ENCODE results near the gene TMEM60.
"Not testable (repeated sequence)": the region's sequence is repeated elsewhere in the genome, so short reads cannot be mapped to it uniquely, and the experiment has no call there.

Gene TMEM60, protein sequence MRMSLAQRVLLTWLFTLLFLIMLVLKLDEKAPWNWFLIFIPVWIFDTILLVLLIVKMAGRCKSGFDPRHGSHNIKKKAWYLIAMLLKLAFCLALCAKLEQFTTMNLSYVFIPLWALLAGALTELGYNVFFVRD

DNA sequence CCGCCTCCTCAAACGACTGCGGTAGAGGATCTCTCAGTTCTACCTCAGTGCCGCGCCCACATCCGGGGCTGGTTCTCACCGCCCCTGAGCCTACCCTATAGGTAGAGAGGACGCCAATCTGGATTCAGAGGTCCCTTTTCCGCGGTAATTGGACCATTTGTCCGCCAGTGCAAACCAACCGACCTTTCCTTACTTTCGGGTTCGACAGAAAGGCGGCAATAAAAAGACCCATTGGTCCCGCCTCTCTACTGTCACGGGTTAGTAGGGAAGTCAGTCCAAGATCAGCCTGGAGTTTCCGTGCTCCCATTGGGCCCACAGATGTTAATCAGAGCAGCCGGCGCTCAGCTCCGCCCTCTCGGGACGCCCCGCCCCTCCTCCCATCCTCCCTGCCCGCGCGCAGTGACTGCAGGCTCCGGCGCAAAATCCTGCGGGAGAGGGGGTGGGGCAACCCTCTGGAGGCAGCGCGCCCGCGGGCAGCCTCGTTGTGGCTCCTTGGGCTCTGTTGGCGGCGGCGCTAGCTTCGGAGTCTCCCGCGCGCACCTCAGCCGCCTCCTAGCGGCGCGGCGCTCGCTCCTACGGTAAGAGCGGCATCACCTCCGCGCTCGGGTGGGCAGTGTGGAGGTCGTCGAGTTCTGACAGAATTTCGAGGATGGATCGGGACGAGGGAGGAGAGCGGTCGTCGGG is at the start of gene TMEM60, which contains the start of gene PHTF2:
Gene TMEM60 (minus strand): TSS at position 41 of the 684 bp plus-strand sequence. CDS start 4,061 bp downstream, outside the sequence.
Gene PHTF2 (plus strand): TSS at position 380 of the 684 bp plus-strand sequence.
- peak; percentile 79 to 100 (median 99) for DNase-seq

DNA sequence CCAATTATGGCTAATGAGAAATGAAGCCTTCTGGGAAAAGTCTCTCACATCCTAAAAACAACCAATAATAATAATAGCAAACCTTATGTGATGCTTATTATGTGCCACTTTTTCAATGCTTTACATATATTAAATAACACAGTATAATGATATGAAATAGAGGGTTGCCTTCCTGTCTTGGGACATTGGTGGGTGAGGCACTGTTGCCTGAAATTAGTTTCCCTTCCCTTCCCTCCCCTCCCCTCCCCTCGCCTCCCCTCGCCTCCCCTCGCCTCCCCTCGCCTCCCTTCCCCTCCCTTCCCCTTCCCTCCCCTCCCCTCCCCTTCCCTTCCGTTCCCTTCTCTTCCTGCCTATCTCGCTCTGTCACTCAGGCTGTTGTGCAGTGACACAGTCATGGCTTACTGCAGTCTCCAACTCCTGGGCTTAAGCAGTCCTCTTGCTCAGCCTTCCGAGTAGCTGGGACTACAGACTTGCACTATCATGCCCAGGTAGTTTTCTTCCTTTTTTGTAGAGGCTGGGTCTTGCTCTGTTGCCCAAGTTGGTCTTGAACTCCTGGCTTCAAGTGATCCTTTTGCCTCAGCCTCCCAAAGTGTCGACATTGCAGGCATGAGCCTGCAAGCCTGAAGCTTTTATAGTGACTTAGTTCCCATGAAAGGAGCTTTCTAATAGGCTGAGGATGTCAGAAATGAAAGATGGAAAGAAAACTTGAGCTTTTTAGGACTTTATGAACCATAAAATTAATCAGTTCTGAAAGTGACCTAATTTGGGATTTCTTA is 48.3 kb upstream of the TMEM60 start:
- no peak for DNase-seq

DNA sequence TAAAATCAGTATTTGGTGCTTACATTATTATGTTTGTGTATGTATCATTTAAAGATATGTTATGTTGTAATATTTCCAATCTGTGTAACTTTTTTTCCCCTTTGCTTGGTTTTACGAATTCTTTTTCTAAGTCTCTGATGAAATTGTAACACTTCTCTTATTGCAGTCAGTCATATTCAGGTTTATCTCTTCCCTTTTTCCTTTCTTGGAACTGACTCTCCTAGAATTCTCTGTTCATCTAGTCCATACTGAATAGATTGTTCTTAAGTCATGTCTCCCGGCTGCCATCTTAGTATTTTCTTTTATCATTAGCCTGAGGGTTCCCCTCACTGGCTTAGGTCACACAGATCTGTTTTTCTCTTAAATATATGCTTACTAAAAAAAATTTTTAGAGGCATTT is 45.0 kb upstream of the TMEM60 start:
- no peak for DNase-seq

DNA sequence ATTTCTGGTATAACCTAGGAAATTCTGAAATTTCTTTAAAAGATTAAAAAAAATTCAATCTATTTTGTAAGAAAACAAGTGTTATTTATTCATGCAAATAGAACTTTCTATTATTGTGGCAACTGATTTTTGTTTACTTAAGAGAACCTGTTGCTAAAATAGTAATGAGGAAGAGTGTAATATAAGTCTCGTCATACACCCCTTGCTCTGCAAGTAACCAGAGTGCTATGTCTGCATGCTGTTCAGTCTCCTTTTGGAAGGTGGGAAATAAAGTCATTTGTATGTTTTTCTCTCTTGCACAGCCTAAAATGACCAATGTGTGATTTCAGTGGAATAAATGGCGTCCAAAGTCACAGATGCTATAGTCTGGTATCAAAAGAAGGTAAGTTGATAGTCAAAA is 41.7 kb upstream of the TMEM60 start:
- no peak for DNase-seq

DNA sequence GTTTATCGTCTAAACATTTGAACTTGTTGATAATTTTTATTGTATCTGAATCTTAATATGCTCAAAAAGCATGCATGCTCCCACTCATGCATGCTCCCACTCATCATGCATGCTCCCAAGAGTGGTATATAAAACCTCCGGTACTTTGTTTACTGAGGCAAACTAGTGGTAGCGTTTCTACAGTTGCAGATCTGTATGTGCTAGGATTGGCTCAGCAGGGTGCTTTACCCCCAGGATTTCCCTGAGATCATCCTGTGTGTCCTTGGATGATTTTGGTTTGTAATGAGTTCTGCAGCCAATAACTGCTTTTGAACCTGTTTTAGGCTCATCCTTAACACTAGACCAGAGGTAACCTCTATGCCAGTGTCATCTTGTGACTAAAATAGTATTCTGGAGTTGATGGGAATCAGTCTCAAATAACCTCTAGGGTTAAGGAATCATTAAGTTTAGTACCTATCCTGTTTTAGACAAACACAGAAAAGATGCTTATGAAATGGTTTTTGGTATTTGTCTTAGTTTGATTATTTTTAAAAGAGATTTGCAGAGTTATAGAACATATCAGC is 40.8 kb upstream of the TMEM60 start:
- no peak for DNase-seq

DNA sequence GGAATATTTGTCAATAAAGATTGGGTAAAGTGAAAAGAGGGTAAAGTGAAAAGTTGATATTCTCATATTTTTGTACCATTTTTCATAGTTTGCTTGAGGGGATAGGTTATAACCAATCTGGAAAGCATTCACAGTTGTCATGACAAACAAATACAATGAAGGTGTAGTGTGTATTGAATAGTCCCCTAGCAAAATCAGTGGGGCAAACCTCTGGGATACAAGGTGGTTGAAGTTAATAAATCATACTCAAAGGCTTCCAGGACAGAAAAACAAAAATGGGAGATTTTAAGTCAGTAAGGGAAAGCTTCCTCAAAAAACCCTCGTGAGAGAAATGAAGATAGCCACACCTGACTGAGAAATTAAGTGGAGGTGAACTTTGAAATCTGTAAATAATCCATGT is 39.7 kb upstream of the TMEM60 start:
- DNase-seq, result no peak

DNA sequence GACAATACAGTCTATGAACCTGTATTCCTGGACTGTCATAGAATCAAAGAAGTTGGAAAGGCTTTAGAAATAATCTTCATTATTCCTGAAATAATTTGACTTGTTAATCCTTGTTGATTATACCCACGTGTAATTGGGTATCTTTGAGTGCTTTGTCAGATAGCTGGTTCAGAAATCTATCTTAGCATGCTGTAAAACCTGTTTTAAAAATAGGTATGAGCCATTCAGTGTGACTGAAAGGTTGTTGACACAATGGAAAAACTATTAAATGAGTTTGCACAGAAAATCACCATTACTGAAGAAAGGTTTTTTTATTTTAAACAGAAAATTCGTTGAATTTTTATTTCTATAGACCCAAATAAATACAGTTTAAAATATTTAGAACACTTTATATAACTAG is 39.0 kb upstream of the TMEM60 start:
- DNase-seq, result no peak

DNA sequence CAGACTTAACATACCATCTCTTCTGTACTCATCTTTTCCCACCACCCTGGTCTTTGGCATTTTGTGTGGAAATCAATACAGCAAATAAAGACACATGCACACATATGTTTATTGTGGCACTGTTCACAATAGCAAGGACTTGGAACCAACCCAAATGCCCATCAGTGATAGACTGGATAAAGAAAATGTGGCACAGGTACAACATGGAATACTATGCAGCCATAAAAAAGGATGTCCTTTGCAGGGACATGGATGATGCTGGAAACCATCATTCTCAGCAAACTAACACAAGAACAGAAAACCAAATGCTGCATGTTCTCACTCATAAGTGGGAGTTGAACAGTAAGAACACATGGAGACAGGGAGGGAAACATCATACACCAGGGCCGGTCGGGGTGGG is 38.2 kb upstream of the TMEM60 start:
- DNase-seq, result not testable (repeated sequence)

DNA sequence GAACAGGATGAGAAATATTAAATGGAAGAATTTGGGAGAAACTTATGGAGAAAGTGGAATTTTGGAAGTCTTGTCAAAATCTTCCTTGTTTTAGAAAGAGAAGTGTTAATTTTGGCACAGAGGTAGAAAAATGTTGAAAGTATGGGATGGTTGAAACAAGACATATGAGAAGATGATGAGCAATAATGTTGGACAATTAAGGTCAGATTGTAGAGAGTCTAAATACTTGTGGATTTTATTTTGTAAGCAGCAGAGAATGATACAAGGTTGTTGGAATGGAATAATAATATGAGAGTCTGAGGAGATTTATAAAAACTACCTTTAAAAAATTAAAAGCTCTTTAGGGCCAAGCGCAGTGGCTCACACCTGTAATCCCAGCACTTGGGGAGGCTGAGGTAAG is 34.9 kb upstream of the TMEM60 start:
- DNase-seq, result no peak

DNA sequence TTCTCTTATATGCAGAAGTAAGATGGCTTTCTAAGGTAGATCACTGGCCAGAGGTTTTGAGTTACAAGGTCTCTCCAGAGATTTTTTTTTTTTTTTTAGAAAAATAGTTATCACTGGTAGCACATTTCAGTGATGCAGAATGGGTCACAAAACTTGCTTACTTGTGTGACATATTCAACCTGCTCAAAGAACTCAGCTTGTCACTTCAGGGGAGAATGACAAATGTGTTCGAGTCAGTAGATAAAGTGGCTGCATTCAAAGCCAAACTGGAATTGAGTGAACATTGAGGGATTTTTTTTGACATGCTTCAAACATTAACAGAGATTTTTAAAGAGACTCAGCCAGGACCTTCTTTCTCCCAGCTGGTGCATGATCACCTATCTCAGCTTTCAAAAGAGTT is 33.7 kb upstream of the TMEM60 start:
- DNase-seq, result no peak

DNA sequence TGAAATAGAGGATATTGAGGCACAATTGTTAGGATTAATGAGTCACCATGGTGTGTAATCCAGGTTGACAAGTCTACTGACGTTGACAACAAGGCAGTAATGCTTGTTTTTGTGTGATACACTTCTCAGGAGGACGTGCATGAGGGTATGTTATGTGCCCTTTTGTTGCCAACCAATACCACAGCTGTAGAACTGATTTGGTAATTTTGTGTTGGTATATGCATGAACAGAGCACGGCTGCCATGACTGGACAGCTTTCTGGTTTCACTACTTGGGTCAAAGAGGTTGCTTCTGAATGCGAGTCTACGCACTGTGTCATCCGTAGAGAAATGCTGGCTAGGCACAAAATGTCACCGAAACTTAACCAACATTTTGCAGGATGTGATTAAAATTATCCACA is 33.2 kb upstream of the TMEM60 start:
- no peak for DNase-seq

DNA sequence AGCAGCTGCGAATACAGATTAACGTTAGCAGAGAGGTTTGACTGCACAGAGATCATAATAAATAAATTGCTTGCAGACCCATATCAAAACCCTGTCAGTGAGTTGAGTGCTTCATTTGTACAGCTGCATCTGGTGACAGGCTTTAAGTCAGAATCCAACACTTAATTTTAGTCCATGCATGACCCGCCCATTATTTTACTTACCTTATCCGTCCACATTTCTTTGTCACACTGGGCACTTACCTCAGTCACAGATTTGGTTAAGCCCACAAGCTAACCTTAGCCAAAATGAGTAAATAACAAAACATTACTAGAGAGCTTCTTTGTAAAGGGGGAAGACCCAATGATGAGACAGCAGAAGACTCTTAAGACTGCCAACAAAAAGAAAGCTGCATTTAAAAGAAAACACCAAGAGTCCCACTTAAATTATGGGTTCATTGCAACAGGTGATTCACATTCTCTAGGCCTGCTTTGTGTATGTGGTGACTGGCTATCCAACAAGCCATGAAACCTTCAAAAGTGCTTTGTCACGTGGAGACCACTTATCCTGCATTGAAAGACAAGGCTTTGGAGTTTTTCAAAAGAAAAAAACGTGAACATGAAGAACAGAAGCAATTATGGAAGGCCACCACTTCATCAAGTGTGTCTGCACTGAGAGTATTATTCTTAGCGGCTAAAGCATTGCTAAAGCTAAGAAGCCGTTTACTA is 32.6 kb upstream of the TMEM60 start:
- DNase-seq, result no peak

DNA sequence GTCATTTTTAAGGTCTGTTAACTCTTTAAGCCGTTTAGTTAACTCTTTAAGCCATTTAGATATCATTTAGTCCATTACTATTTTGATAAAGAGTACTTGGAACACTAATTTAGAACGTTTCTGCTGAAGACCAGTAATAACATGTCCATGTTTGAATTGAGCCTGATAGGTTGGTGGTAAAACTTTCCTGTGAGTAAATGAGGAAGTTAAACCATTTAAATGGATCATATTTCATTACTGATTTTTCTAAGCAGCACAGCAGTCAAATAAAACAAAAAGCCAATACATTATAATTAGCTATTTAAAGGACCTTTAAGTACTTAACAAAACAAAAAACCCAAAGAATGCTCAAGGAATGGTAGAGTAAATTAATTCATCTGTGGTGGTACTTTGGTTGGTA is 29.8 kb upstream of the TMEM60 start:
- no peak for DNase-seq

DNA sequence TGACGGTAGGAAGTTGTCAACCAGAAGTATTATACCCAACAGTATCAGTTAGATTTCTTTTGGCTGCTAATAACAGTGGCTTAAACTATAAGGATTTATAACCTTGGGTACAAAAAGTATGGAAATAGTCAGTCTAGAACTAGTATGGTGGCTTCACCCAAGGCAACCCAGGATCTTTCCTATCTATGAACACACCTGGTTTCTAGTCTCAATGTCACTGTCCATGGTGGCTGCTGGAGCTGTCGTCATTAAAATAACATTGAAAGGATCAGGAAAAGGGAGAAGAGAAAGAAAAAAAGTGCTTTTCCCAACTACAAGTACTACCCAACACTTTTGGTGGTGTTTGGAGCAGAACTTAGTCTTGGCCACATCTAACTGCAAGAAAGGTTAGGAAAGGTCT is 28.1 kb upstream of the TMEM60 start:
- DNase-seq, result no peak

DNA sequence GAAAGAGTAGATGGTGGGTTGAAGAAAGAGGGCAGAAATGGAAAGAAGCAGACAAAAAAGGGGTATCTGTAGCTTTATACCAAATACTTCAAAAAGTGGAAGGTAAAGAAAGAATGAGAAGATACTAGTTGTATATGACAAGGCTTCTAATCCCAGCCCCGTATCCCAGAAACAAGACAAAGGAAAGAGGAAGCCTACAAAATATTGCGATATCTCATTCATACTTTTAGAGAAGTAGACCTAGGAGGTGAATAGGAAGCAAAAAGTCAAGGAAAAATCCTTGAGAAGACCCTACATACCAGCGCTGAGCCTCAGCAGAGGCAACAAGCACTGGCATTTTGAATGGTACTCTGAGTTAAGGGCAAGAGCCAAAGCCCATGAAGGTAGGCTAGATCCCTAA is 26.9 kb upstream of the TMEM60 start:
- no peak for DNase-seq

DNA sequence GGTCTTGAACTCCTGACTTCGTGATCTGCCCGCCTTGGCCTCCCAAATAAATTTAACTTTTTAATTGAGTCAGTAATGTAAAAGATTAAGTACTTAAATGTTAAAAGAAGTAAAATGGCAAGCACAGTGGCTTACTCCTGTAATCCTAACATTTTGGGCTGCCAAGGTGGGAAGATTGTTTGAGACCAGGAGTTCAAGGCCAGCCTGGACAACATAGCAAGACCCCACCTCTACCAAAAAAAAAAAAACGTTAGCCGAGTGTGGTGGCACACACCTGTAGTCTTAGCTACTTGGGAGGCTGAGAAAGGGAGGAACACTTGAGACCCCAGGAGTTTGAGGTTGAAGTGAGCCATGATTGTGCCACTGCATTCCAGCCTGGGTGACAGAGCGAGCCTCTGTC is 26.4 kb upstream of the TMEM60 start:
- no peak for DNase-seq

DNA sequence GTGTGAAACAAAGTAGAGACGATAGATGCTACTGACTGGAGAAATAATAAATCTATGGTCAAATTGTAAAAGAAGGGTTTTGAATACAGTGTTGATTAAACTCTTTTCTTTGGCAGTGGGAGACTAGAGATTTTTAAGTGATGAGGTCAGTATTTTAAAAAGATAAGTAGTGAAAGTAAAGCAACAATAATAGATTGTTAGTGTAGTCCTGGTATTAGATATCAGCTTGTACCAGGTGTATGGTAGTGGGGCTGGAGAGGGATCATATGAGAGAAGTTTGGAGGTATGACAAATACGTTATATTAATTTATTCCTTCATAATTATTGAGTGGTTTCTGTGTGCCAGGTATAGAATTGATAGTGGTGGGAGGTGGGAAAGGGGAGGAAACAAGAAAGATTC is 25.6 kb upstream of the TMEM60 start:
- DNase-seq, result no peak

DNA sequence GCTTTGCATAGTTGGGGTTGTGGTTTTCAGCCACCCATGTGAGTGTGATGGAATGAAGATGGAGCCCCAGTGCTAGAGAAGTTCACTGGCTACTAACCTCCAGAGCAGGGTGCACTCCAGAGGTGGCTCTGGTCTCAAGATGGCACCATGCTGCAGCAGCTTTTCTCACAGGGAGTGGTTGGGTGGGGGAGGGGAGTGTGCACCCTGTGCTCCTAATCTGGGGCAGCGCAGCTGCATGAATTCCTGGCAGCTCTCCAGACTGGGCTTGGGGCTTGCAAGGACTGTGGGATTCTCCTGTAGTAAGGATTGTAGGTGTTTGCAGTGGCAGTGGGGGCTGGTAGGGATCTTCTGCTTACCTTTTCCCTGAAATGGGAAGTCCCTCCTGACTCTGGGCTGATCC is 24.0 kb upstream of the TMEM60 start:
- DNase-seq, result no peak

DNA sequence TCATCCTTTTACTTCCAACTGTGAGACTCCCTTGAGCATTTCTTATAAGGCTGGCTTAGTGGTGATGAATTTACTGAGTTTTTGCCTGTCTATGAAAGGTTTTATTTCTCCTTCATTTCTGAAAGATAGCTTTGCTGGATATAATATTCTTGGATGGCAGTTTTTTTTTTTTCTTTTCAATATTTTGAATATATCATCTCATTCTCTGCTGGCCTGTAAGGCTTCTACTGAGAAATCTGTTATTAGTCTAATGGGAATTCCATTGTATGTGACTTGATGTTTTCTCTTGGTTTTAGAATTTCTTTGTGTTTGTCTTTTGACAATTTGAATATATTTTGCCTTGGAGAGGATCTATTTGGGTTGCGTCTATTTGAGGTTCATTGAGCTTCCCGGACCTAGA is 22.7 kb upstream of the TMEM60 start:
- DNase-seq, result no peak

DNA sequence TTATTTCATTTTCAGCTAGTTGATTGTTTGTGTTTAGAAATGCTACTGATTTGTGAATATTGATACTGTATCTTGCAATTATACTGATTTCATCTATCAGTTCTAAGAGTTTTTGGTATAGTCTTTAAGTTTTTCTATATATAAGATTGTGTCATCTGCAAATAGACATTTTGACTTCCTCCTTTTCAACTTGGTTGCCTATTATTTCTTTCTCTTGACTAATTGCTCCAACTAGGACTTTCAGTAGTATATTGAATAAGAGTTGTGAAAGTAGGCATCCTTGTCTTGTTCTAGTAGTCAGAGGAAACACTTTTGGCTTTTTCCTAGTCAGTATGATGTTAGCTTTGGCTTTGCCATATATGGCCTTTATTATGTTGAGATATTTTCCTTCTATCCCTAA is 20.8 kb upstream of the TMEM60 start:
- DNase-seq, result no peak

DNA sequence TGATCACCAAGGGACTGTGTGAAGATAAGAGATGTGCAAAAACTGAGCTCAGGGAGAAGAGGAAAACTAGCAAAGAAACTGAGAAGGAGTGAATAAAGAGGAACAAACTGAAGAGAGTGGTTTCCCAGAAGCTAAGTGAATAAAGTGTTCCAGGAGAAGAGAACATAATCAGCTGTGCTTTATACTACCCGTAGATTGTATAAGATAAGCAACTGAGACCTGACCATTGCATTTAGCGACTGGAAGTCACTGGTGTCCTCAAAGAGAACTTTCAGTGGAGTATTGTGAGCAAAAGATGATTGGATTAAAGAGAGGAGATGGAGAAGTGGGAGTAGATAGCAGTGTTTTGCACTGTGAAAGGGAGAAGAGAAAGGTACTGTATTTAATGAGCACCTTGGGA is 14.9 kb upstream of the TMEM60 start:
- no peak for DNase-seq

DNA sequence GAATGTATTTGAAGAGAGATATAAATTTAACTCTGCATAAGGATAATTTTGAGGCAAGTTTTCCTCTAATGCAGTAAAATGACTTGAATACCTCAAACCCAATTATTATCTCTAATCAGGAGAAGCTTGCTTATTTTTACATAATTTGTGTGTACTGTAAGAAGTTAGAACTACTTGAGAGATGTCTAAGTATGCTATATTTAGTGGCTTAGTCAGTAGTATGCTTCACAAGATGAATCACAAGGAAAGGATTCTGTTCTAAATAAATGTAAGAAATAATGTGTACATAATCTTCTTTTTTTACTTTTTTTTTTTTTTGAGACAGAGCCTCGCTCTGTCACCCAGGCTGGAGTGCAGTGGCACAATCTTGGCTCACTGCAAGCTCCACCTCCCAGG is 14.1 kb upstream of the TMEM60 start:
- no peak for DNase-seq
